T1000 (cell line): ENCODE data around the gene LIPN.

Source experiments
- DNase-seq: peaks from one replicate; lab custom pipeline; 2025; ENCODE audit warnings: mixed read lengths; lab: John Stamatoyannopoulos, UW

The LIPN gene

DNA sequence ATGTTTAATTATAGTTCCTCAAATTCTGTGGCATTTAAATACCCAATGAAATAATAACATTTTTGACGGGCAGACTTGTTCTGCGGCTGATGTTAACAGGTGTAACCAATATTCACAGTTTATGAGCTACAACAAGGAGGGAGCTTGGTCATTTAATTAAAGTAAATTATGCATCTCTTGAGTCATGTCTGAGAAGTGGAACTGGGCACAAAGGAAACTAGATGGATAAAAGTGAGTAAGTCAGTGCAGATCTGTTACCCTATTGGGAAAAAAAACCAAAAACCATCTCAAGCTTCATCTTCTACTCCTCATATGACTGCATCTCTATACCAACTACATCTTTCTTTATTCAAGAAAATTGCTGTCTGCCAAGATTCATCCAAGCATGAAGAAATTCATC is 67.9 kb downstream of the LIPN start:
- DNase-seq: no peak

DNA sequence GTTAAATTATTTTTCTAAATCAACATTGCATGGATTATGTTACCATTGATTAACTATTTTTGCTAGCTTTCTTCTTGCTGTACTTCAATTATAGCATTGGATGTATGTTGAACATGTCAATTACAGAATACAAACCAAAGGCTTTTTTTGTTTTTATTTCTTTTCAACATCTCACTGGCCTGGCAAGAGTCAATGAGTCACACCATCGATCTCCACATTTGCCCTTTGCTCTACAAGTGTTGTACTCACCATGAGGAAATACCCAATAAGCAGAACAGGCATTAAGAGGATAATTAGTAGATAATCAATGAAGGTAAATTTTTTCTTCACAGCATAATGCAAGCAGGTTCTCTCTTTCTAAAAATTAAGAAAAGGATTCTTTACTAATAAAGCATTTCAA is 68.5 kb downstream of the LIPN start:
- DNase-seq: no peak
